HCT116 (cell line): ENCODE measurements around the gene GRM2. TPM values are rescaled to one million over a fixed set of nuclear protein-coding genes. Genes with fewer than 3 reads are reported as not detected.

Experiments
- ATAC-seq: fragments of 200-7000 bp; cut with Tn5 transposase; 2 replicates; pipeline ENCODE4 v1.9.1; 2020; ENCODE audit warnings: mild to moderate bottlenecking, moderate library complexity
- BruUV-seq: library from RNA; stranded (reverse); fragments of 400-500 nt; replicated peaks from 2 replicates; lab custom pipeline; 2021; lab: Mats Ljungman, UMichigan
- CTCF ChIA-PET: fragments of 300-600 bp; sonication (Branson Sonifier 250); formaldehyde crosslinking; loops from one replicate; lab custom pipeline; 2021; ENCODE audit warnings: antibody characterized with exemption; lab: Charles Lee
- POLR2A ChIA-PET: fragments of 300-600, 350-600 bp; sonication (Branson Sonifier 250); formaldehyde crosslinking; loops from one replicate; lab custom pipeline; 2021; ENCODE audit warnings: antibody characterized with exemption; lab: Charles Lee
- RAD21 ChIA-PET, 2 experiments: fragments of 300-600 bp; sonication (Branson Sonifier 250); formaldehyde crosslinking; loops; one replicate each; lab custom pipeline; 2023; ENCODE audit warnings: low total read pairs in 2 of 2; ENCODE audit not compliant: uncharacterized antibody in 2 of 2, unreplicated experiment in 2 of 2, low non-redundant PET in 1 of 2; lab: Charles Lee
- DNase-seq: peaks from one replicate; pipeline ENCODE4 v3.0.0-alpha.2; 2010; ENCODE audit warnings: low read depth, low spot score
- H2AFZ ChIP-seq: fragments of 200-600 bp; shearing (Covaris generic), sonication (generic); 2 replicates; pipeline ENCODE4 v1.6.1; 2017; ENCODE audit warnings: low read depth, mixed run types, mixed read lengths, antibody characterized with exemption, low read length; ENCODE audit not compliant: poor library complexity, severe bottlenecking
- H3K27ac ChIP-seq: 2 replicates; pipeline ENCODE4 v1.5.1; 2012; ENCODE audit warnings: low read depth, low read length
- H3K27me3 ChIP-seq: fragments of 200-600 bp; sonication (generic); 2 replicates; pipeline ENCODE4 v1.6.1; 2016; ENCODE audit warnings: mixed run types, low read length, mixed read lengths; ENCODE audit not compliant: insufficient read depth
- H3K36me3 ChIP-seq, 2 experiments: fragments of 200-500 bp in 1 of 2; fragments of 200-600 bp in 1 of 2; sonication (Bioruptor generic) in 1 of 2; sonication (generic) in 1 of 2; 2 replicates each; pipeline versions ENCODE4 v1.5.1 to v1.6.1; 2014 to 2016; ENCODE audit warnings: low read length in 2 of 2, inconsistent platforms in 1 of 2, mixed read lengths in 1 of 2, mixed run types in 1 of 2; ENCODE audit not compliant: insufficient read depth in 2 of 2, control insufficient read depth in 1 of 2
- H3K4me1 ChIP-seq, 2 experiments: fragments of 200-600 bp in 1 of 2; sonication (generic) in 1 of 2; 2 replicates each; pipeline versions ENCODE4 v1.5.1 to v1.6.1; 2012 to 2017; ENCODE audit warnings: low read length in 2 of 2, inconsistent platforms in 1 of 2, mild to moderate bottlenecking in 1 of 2, mixed read lengths in 1 of 2, mixed run types in 1 of 2, moderate library complexity in 1 of 2; ENCODE audit not compliant: insufficient read depth in 2 of 2, control insufficient read depth in 1 of 2
- H3K4me2 ChIP-seq: fragments of 200-600 bp; sonication (generic); 2 replicates; pipeline ENCODE4 v1.6.1; 2017; ENCODE audit warnings: mixed run types, low read length, mixed read lengths
- H3K4me3 ChIP-seq, 2 experiments: fragments of 200-600 bp in 1 of 2; sonication (generic) in 1 of 2; replicated peaks in 1 of 2; 2 replicates each; pipeline ENCODE4 v1.5.1; 2011 to 2016; ENCODE audit warnings: low read length in 2 of 2, control low read depth in 1 of 2, low read depth in 1 of 2, mild to moderate bottlenecking in 1 of 2, mixed read lengths in 1 of 2, mixed run types in 1 of 2
- H3K79me2 ChIP-seq: fragments of 200-600 bp; sonication (generic); 2 replicates; pipeline ENCODE4 v1.6.1; 2017; ENCODE audit warnings: mild to moderate bottlenecking, mixed run types, low read length, moderate library complexity, mixed read lengths; ENCODE audit not compliant: insufficient read depth
- H3K9ac ChIP-seq: fragments of 200-600 bp; sonication (generic); 2 replicates; pipeline ENCODE4 v1.6.1; 2016; ENCODE audit warnings: low read length, mixed read lengths
- H3K9me2 ChIP-seq: fragments of 200-600 bp; sonication (generic), shearing (Covaris generic); 2 replicates; pipeline ENCODE4 v1.6.1; 2017; ENCODE audit warnings: mixed run types, mild to moderate bottlenecking, moderate library complexity; ENCODE audit not compliant: insufficient read depth
- H3K9me3 ChIP-seq, 2 experiments: fragments of 200-500 bp in 1 of 2; fragments of 200-600 bp in 1 of 2; sonication (Bioruptor generic) in 1 of 2; sonication (generic) in 1 of 2; 2 replicates each; pipeline ENCODE4 v1.6.1; 2014 to 2017; ENCODE audit warnings: low read length in 2 of 2, mixed read lengths in 2 of 2, inconsistent platforms in 1 of 2, low read depth in 1 of 2, mild to moderate bottlenecking in 1 of 2, mixed run types in 1 of 2, moderate library complexity in 1 of 2; ENCODE audit not compliant: control insufficient read depth in 1 of 2, insufficient read depth in 1 of 2
- H4K20me1 ChIP-seq: fragments of 200-600 bp; sonication (generic), shearing (Covaris generic); 2 replicates; pipeline ENCODE4 v1.6.1; 2017; ENCODE audit warnings: mixed run types, mild to moderate bottlenecking, moderate library complexity; ENCODE audit not compliant: insufficient read depth
- CBX3 ChIP-seq: IDR thresholded peaks from 2 replicates; pipeline ENCODE4 v1.6.1; 2012; ENCODE audit warnings: low read depth
- CEBPB ChIP-seq: IDR thresholded peaks from 2 replicates; pipeline ENCODE4 v1.6.1; 2012; ENCODE audit warnings: low read depth
- EZH2 ChIP-seq: fragments of 200-600 bp; sonication (generic); IDR thresholded peaks from 2 replicates; pipeline ENCODE4 v1.6.1; 2017; ENCODE audit warnings: antibody characterized with exemption, mixed run types
- EZH2phosphoT487 ChIP-seq: fragments of 200-600 bp; IDR thresholded peaks from 2 replicates; pipeline ENCODE4 v1.6.1; 2018; ENCODE audit warnings: antibody characterized with exemption, borderline replicate concordance
- JUND ChIP-seq: IDR thresholded peaks from 2 replicates; pipeline ENCODE4 v1.6.1; 2012
- POLR2A ChIP-seq: IDR thresholded peaks from 2 replicates; pipeline ENCODE4 v1.7.0; 2011; ENCODE audit warnings: borderline replicate concordance; ENCODE audit not compliant: insufficient read depth, insufficient read length; ENCODE audit errors: extremely low read depth
- RAD21 ChIP-seq: IDR thresholded peaks from 2 replicates; pipeline ENCODE4 v1.6.1; 2012; ENCODE audit warnings: low read depth, mild to moderate bottlenecking
- SIN3A ChIP-seq: IDR thresholded peaks from 2 replicates; pipeline ENCODE4 v1.6.1; 2012; ENCODE audit warnings: low read depth
- SRF ChIP-seq: IDR thresholded peaks from 2 replicates; pipeline ENCODE4 v1.6.1; 2012; ENCODE audit warnings: low read depth
- intact Hi-C: fragments of 100-400 bp; cut with micrococcal nuclease; formaldehyde crosslinking; loops from 2 replicates; pipeline ENCODE4 v1.10.0; 2022
- total RNA-seq: library from RNA; stranded (reverse); gene quantifications from one replicate; pipeline ENCODE4 v1.2.1, GENCODE V29; 2021; ENCODE audit not compliant: unreplicated experiment
- TF ChIP-seq, protein P1 (sequence below), 3 experiments: fragments of 200-600 bp in 1 of 3; sonication (generic) in 1 of 3; IDR thresholded peaks in 2 of 3; conservative IDR thresholded peaks in 1 of 3; 2 replicates each; pipeline ENCODE4 v1.5.1; 2012 to 2017; ENCODE audit warnings: low read depth in 2 of 3, low read length in 2 of 3, antibody characterized with exemption in 1 of 3, borderline replicate concordance in 1 of 3, control low read depth in 1 of 3, mild to moderate bottlenecking in 1 of 3, mixed read lengths in 1 of 3, mixed run types in 1 of 3, moderate library complexity in 1 of 3; ENCODE audit not compliant: insufficient read depth in 1 of 3

Gene GRM2
- total RNA-seq, 1 experiment from 2014 or later = 0.32 TPM

DNA sequence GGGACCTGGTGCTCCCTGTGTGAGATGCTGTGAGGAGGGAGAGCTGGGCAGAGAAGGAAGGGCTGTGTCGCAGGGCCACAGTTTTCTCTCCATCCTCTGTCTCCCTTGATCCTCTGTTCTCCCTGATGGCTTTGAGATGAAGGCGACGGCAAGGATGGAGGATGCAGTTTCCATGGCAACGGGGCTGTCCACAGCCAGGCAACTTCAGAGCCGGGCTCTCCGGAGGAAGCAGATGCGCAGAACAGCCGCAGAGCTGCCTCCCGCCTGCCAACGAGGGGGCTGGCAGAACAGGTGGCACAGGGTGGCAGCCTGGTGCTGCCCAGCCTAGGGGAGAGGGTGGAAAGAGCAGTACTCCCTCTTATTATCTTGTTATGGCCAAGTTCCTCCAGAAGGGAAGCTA, 9.9 kb upstream of the GRM2 start:
- H3K9ac ChIP-seq = no peak overlapping the region
- H3K9me2 ChIP-seq = no peaks in the 10 kb centered on the region
- ChIA-PET RAD21 (no interaction called here), CTCF (no interaction called here), POLR2A (no interaction called here)
- no peak overlapping the region for H3K4me3 ChIP-seq
- TF ChIP-seq SRF (no peak), JUND (no peak), EZH2phosphoT487 (no peak), SIN3A (no peak), POLR2A (no peak), CBX3 (no peak), RAD21 (no peak)
- TF ChIP-seq, protein P1, sequence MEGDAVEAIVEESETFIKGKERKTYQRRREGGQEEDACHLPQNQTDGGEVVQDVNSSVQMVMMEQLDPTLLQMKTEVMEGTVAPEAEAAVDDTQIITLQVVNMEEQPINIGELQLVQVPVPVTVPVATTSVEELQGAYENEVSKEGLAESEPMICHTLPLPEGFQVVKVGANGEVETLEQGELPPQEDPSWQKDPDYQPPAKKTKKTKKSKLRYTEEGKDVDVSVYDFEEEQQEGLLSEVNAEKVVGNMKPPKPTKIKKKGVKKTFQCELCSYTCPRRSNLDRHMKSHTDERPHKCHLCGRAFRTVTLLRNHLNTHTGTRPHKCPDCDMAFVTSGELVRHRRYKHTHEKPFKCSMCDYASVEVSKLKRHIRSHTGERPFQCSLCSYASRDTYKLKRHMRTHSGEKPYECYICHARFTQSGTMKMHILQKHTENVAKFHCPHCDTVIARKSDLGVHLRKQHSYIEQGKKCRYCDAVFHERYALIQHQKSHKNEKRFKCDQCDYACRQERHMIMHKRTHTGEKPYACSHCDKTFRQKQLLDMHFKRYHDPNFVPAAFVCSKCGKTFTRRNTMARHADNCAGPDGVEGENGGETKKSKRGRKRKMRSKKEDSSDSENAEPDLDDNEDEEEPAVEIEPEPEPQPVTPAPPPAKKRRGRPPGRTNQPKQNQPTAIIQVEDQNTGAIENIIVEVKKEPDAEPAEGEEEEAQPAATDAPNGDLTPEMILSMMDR (IDR thresholded peaks at IDR 0.05 in 2 of 3, conservative IDR thresholded peaks at IDR 0.05 in 1 of 3; ENCODE audit: borderline replicate concordance in 1 of 3, insufficient read depth in 1 of 3, low read depth in 2 of 3, low read length in 2 of 3) = no peak
- ATAC-seq (no peak), DNase-seq (no peak)
- H3K9me3 ChIP-seq = no peaks in the 10 kb centered on the region
- peaks cover 2 to 4% of the 10 kb centered on the region in 2 experiments; a peak in 1 of 4 replicates for H3K36me3 ChIP-seq
- H3K4me1 ChIP-seq = no peaks in the 10 kb centered on the region
- H3K79me2 ChIP-seq = no peaks in the 10 kb centered on the region
- no peak overlapping the region for H3K4me2 ChIP-seq
- H3K27ac ChIP-seq = no peak overlapping the region
- intact Hi-C loops = no loop called here
- H2AFZ ChIP-seq = no peak overlapping the region
- no TSS peak for BruUV-seq
- no peaks in the 10 kb centered on the region for H4K20me1 ChIP-seq
- no peaks in the 10 kb centered on the region for H3K27me3 ChIP-seq

DNA sequence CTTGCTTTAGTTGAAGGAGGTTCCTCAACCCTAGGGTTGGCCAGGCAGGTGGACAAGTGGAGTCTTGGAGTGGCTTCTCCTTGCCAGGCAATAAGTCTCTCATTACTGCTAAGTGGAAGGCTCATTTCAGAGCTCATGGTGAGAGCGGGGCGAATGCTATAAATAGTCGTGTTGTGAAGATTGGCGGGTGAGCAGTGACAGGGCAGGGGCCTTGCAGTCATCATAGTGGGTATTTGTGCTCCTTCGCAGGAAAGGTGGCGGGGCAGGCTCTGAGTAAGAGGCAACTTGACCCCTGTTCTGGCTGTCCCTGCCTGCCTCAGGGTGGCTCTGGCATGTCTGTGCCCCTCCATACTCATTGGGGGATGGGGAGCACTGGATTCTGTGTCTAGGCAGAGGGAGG, 8.7 kb upstream of the GRM2 start:
- no peak for TF ChIP-seq EZH2
- TF ChIP-seq CEBPB = no peak
- TF ChIP-seq EZH2phosphoT487 = no peak
- CTCF ChIA-PET = no interaction called here
- Histone ChIP-seq H3K27me3 (no peaks in the 10 kb centered on the region), H3K9me3 (no peaks in the 10 kb centered on the region), H3K79me2 (no peaks in the 10 kb centered on the region), H3K36me3 (peaks cover 3 to 4% of the 10 kb centered on the region in 2 experiments; a peak in 1 of 4 replicates), H4K20me1 (no peaks in the 10 kb centered on the region), H3K4me2 (no peak overlapping the region), H2AFZ (no peak overlapping the region), H3K4me3 (no peak overlapping the region), H3K9me2 (no peaks in the 10 kb centered on the region), H3K9ac (no peak overlapping the region), H3K27ac (no peak overlapping the region), H3K4me1 (no peaks in the 10 kb centered on the region)
- RAD21 ChIA-PET = no interaction called here
- intact Hi-C loops = no loop called here
- DNase-seq (no peak), ATAC-seq (no peak)
- no TSS peak for BruUV-seq
- POLR2A ChIA-PET = no interaction called here
